KOPT-K1 (cell line): ENCODE results near the gene RPN1.
A peak's percentile ranks its signal among the peaks of the same experiment; 100 is the strongest.

Source experiments
- H3K27ac ChIP-seq: fragments of 200-600 bp; sonication (generic); 2 replicates; pipeline ENCODE4 v1.5.1; 2016; ENCODE audit warnings: antibody characterized with exemption, mild to moderate bottlenecking, low read depth, low read length; ENCODE audit not compliant: poor library complexity, severe bottlenecking
- H3K36me3 ChIP-seq: fragments of 200-600 bp; sonication (generic); 2 replicates; pipeline ENCODE4 v1.5.1; 2017; ENCODE audit warnings: antibody characterized with exemption, mild to moderate bottlenecking, low read length, moderate library complexity; ENCODE audit not compliant: insufficient read depth
- H3K9me3 ChIP-seq: fragments of 200-600 bp; sonication (generic); 2 replicates; pipeline ENCODE4 v1.5.1; 2017; ENCODE audit warnings: antibody characterized with exemption, low read length, mild to moderate bottlenecking; ENCODE audit not compliant: insufficient read depth, poor library complexity, severe bottlenecking

The RPN1 gene

GRCh38 chr3:128621931-128622330 lies 28.7 kb downstream of the RPN1 start:
- Histone ChIP-seq H3K9me3 (no peaks in the 10 kb centered on the region), H3K36me3 (peaks cover 88% of the 10 kb centered on the region), H3K27ac (no peak overlapping the region)

- Histone ChIP-seq H3K36me3 (peaks cover 81% of the 10 kb centered on the region), H3K27ac (no peak overlapping the region), H3K9me3 (no peaks in the 10 kb centered on the region)
Observed at GRCh38 chr3:128621234-128621633, 29.4 kb downstream of the RPN1 start.

- H3K36me3 ChIP-seq: peaks cover 72% of the 10 kb centered on the region
- H3K9me3 ChIP-seq: no peaks in the 10 kb centered on the region
- no peak overlapping the region for H3K27ac ChIP-seq
Observed at GRCh38 chr3:128620268-128620691, 30.3 kb downstream of the RPN1 start.

GRCh38 chr3:128619146-128619890 lies 31.3 kb downstream of the RPN1 start:
- Histone ChIP-seq H3K36me3 (peaks cover 62% of the 10 kb centered on the region), H3K27ac (no peak overlapping the region), H3K9me3 (no peaks in the 10 kb centered on the region)

- Histone ChIP-seq H3K36me3 (peaks cover 52% of the 10 kb centered on the region), H3K27ac (peak overlapping the region; percentile 75), H3K9me3 (no peaks in the 10 kb centered on the region)
Observed at GRCh38 chr3:128618398-128618726, 32.3 kb downstream of the RPN1 start.

- H3K27ac ChIP-seq: peak overlapping the region; percentile 75
- H3K36me3 ChIP-seq: peaks cover 47% of the 10 kb centered on the region
Observed at GRCh38 chr3:128617557-128618397, 32.8 kb downstream of the RPN1 start.

GRCh38 chr3:128617270-128617556 lies 33.4 kb downstream of the RPN1 start:
- H3K9me3 ChIP-seq: no peaks in the 10 kb centered on the region
- peaks cover 41% of the 10 kb centered on the region for H3K36me3 ChIP-seq
- peak overlapping the region; percentile 75 for H3K27ac ChIP-seq

More at GRCh38 chr3:128617557-128618397, 32.8 kb downstream of the RPN1 start:
- no peaks in the 10 kb centered on the region for H3K9me3 ChIP-seq

GRCh38 chr3:128616516-128617269 lies 33.9 kb downstream of the RPN1 start:
- Histone ChIP-seq H3K36me3 (peaks cover 36% of the 10 kb centered on the region), H3K9me3 (no peaks in the 10 kb centered on the region), H3K27ac (peak overlapping the region; percentile 75)

- peaks cover 10% of the 10 kb centered on the region for H3K36me3 ChIP-seq
- no peak overlapping the region for H3K27ac ChIP-seq
- no peaks in the 10 kb centered on the region for H3K9me3 ChIP-seq
Observed at GRCh38 chr3:128614076-128614475, 36.5 kb downstream of the RPN1 start.

GRCh38 chr3:128613083-128613829 lies 37.4 kb downstream of the RPN1 start:
- Histone ChIP-seq H3K36me3 (0 out of 2 replicates have a peak, but pooled peaks cover 1% of the 10 kb centered on the region), H3K9me3 (no peaks in the 10 kb centered on the region), H3K27ac (no peak overlapping the region)

- H3K27ac ChIP-seq: no peak overlapping the region
- no peaks in the 10 kb centered on the region for H3K36me3 ChIP-seq
- H3K9me3 ChIP-seq: no peaks in the 10 kb centered on the region
Observed at GRCh38 chr3:128610451-128611070, 40.1 kb downstream of the RPN1 start.

- Histone ChIP-seq H3K27ac (no peak overlapping the region), H3K9me3 (no peaks in the 10 kb centered on the region), H3K36me3 (no peaks in the 10 kb centered on the region)
Observed at GRCh38 chr3:128609294-128609693, 41.3 kb downstream of the RPN1 start.

- Histone ChIP-seq H3K9me3 (no peaks in the 10 kb centered on the region), H3K27ac (no peak overlapping the region), H3K36me3 (no peaks in the 10 kb centered on the region)
Observed at GRCh38 chr3:128607710-128608048, 42.9 kb downstream of the RPN1 start.

GRCh38 chr3:128606094-128606493 lies 44.5 kb downstream of the RPN1 start:
- no peaks in the 10 kb centered on the region for H3K9me3 ChIP-seq
- no peaks in the 10 kb centered on the region for H3K36me3 ChIP-seq

More at GRCh38 chr3:128606094-128606493, 44.5 kb downstream of the RPN1 start:
- H3K27ac ChIP-seq: no peak overlapping the region
